HG03432 (cell line): ENCODE measurements around the gene SPEM3.
"Not testable (repeated sequence)": the region's sequence is repeated elsewhere in the genome, so short reads cannot be mapped to it uniquely, and the experiment has no call there.

Experiments
- ATAC-seq: cut with Tn5 transposase; IDR thresholded peaks from one replicate; pipeline ENCODE4 v1.9.1; 2021; ENCODE audit warnings: mild to moderate bottlenecking, moderate library complexity; ENCODE audit not compliant: unreplicated experiment

The SPEM3 gene

GRCh38 chr17:7468804-7469389, 40.2 kb downstream of the SPEM3 start:
- no peak for ATAC-seq

- ATAC-seq, result not testable (repeated sequence)
Measured at GRCh38 chr17:7469843-7470242, 41.2 kb downstream of the SPEM3 start.

DNA sequence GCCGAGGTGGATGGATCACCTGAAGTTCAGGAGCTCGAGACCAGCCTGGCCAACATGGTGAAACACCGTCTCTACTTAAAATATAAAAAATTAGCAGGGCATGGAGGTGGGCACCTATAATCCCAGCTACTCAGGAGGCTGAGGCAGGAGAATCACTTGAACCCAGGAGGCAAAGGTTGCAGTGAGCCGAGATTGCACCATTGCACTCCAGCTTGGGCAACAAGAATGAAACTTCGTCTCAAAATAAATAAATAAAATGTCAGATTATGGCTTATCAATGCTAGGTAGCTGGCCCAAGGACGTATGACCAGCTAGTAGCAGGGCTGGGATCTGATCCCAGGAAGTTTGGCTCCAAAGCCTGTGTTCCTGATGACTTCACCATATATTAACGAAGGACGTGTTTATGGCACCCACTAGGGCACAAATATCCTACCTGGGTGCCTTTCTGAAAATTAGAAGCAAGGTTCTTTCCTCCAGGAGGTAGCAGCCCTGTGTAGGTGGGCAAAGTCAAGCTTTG, 41.9 kb downstream of the SPEM3 start:
- not testable (repeated sequence) for ATAC-seq

- ATAC-seq, result no peak
Measured at GRCh38 chr17:7471729-7472128, 43.1 kb downstream of the SPEM3 start.

- not testable (repeated sequence) for ATAC-seq
Measured at GRCh38 chr17:7474767-7475166, 46.1 kb downstream of the SPEM3 start.

- ATAC-seq, result no peak
Measured at GRCh38 chr17:7475764-7476422, 47.2 kb downstream of the SPEM3 start.

- no peak for ATAC-seq
Measured at GRCh38 chr17:7476494-7476893, 47.8 kb downstream of the SPEM3 start.

- no peak for ATAC-seq
Measured at GRCh38 chr17:7476951-7477350, 48.3 kb downstream of the SPEM3 start.

DNA sequence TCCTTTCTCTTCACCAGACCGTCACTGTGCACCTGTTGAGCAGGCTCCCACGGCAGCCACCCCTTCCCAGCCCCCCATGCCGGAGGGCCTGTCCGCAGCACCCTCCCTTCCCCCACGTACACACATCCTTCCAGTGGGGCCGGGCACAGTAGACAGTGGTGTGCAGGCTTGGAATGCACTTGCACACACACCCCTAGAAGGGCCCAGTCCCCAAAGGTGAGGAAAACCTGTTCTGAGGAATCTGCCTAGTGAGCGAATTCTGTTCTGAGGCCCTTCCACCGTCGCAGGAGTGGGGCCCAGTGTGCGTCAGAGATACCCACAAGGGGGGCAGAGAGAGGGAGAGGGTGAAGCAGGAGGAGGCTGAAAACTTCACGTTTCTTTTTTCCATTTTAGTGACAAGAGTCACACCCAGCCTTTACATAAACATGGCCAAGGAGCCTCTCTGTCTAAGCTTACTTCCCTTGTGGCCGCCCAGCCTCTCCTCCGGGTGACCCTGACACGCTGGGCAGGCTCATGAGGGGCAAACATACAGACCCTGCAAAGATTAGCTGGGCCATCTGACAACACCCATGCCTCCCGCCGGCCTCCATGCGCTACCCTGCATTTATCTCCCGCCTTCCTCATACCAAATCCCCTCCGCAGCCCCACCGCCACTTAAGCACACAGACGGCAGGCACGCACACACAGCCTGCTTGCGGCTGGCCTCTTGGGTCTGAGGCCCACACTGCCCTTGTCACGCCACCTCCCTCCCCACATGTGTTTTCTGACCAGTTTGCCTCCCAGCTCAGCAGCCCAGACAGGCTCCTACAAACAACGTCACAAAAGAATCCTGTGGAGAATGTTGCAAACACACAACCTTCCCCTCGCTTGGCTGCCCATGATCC, 49.0 kb downstream of the SPEM3 start:
- no peak for ATAC-seq

DNA sequence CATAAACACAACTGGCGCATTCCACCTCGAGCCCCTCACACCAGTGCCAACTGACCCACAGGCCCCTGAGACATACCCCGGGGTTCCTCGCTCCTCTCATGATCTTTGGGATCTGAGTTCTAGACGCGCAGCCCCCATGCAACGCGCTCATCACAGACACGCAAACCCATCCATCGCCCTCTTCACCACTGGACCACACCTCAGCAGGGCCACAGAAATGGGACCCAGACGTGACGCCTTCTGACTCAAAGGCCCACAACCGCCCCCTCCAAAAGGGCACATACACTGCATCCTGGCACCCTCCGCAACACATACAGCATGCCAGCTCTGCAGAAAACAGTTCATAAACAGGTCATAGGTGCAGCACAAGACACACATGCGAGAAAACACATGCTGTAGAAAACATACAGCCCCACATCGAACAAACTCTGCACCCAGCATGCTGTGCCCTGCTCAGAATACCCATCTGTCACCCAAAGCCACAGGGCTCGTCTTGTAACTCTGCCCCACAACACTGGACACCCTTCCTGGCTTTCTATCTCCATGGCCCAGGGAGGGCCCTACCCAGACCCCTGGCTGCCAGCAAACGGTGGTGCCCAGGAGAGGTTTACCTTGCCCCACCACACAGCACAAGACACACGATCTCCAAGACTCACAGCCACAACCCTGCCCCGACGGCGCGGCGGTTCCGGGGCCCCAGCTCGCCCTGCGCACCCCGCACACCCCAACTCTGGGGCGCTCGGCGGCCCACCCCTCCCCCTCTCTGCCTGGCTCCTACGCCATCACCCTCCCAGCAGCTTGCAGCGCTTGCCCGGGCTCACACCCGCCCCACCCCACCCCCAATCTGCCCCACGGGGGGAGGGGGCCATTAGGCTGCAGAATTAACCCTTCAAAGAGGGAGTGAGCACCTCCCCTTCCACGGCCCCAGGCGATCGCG, 49.9 kb downstream of the SPEM3 start:
- ATAC-seq, result no peak

- ATAC-seq, result no peak
Measured at GRCh38 chr17:7479213-7480088, 50.8 kb downstream of the SPEM3 start, which contains the start of gene ZBTB4. Gene ZBTB4 (minus strand): TSS chr17:7479631. CDS start chr17:7466801, 12,830 bp downstream.

DNA sequence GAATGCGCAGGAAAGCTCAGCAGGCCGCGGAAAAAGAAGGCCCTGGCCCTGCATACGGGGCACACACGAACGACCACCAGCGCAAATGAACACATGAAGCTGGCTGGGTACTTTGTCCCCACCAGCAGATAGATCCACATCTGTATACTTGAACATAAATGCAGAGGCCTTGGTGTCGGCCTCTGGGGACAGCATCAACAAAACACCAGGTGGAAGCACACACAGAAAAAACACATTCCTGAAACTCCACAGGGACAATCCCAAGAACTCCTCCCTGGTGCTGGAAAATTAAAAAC, 51.4 kb downstream of the SPEM3 start:
- ATAC-seq, result no peak

- ATAC-seq, result not testable (repeated sequence)
Measured at GRCh38 chr17:7481275-7481674, 52.6 kb downstream of the SPEM3 start, which contains the start of gene SLC35G6. Gene SLC35G6 (plus strand): TSS chr17:7481446. CDS start chr17:7481517, 71 bp downstream.

- not testable (repeated sequence) for ATAC-seq
Measured at GRCh38 chr17:7481842-7482741, 53.4 kb downstream of the SPEM3 start.
